ENCODE results near the gene LNPEP.

The LNPEP gene

GRCh38 chr5:96933764-96934707 lies 1.8 kb upstream of the LNPEP start:
- peak; percentile 71 for DNase-seq (ENCODE audit: low read depth)
- TF ChIP-seq, protein P1, sequence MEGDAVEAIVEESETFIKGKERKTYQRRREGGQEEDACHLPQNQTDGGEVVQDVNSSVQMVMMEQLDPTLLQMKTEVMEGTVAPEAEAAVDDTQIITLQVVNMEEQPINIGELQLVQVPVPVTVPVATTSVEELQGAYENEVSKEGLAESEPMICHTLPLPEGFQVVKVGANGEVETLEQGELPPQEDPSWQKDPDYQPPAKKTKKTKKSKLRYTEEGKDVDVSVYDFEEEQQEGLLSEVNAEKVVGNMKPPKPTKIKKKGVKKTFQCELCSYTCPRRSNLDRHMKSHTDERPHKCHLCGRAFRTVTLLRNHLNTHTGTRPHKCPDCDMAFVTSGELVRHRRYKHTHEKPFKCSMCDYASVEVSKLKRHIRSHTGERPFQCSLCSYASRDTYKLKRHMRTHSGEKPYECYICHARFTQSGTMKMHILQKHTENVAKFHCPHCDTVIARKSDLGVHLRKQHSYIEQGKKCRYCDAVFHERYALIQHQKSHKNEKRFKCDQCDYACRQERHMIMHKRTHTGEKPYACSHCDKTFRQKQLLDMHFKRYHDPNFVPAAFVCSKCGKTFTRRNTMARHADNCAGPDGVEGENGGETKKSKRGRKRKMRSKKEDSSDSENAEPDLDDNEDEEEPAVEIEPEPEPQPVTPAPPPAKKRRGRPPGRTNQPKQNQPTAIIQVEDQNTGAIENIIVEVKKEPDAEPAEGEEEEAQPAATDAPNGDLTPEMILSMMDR (IDR thresholded peaks at IDR 0.05; ENCODE audit: insufficient read depth, low read depth, low read length, missing control alignments), result no peak
- peak overlapping the region; percentile 85 for H3K4me3 ChIP-seq (ENCODE audit: low read depth, low read length)

DNA sequence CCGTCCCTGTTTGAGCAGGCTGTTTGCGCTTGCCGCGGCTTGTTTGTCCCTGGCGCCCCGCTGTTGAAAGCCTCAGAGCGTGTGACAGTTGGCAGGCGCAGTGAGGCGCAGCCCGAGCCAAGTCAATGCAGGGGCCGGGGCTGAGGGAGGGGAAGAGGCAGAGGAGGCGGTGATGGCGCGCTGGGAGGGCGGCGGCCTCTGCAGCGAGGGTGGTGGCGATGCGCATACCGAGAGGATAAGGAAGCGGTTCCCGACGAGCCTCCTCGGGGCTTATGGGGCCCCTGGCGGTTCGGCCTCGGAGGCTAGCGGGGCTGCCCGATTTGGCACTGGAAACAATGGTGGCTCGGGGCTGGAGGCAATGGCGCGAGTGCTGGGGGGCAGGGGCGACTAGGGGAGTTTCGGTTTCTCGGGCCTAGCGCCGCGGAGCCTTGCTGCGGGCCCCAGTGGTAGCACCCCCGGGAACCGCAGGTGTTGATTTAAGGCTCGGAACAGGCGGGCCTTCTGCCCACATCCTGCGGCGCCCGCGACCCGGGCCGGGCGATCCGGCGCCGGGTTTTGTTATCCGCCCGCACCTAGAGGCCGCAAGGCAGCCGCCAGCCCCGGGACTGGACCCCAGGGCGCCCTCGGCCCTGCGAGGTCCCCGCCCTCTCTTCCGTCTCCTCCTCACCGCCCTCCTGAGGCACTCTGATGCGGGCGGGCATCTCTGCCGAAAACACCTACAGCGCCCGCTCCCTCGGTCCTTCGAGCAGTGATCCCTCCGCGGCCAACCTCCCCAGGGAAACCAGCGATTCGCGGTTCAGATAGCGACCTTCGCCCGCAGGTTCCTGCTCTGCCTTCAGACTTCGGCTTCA lies 947 bp upstream of the LNPEP start:
- DNase-seq (ENCODE audit: low read depth), result peak; percentile 99
- H3K4me3 ChIP-seq (ENCODE audit: low read depth, low read length), result peak overlapping the region; percentile 85
- TF ChIP-seq, protein P1 (IDR thresholded peaks at IDR 0.05; ENCODE audit: insufficient read depth, low read depth, low read length, missing control alignments), result peak; percentile 5

DNA sequence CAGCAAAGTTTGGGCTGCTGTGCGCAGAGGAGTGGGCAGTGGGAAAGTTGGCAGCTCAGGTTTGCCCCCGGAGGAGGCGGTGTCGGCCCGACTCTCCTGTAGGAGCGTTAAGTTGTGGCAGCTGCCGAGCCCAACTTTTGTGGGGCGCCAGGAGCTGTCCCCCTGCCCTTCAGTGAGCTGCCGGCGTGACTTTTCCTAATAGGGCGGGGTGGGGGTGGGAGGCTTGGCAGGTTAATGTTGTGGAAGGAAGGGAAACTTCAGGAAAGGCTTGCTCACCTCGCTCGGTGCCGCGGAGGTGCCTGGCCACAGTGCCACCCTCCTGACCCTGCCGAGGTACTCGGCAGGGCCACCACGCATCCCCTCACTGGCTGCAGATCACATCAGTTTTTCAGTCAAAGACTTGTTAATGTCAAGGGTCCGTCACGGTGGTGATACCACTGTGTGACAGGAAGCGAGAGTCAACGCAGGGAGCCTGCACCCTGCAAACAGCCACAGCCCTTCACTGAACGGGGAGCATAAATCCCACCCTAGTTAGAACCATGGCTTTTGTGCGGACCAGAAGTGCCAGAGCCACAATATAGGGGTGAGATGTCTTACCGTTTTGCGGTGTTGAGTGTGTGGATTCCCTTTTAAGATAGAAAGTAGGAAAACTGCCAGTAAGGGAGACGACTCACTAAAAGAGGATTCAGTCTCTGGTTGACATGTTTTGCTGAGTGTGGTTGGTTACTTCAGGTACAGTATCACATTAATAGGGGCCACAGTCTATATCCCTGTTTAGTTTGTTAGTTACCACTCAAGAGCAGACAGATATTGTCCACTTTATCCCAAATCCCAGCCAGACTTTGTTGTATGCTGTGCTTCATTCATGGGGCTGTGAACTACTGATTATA lies 796 bp downstream of the LNPEP start:
- peak; percentile 84 for DNase-seq (ENCODE audit: low read depth)
- TF ChIP-seq, protein P1 (IDR thresholded peaks at IDR 0.05; ENCODE audit: insufficient read depth, low read depth, low read length, missing control alignments), result peak; percentile 2
- H3K4me3 ChIP-seq (ENCODE audit: low read depth, low read length), result peak overlapping the region; percentile 85

- H3K4me3 ChIP-seq (ENCODE audit: low read depth, low read length), result no peak overlapping the region
- DNase-seq (ENCODE audit: low read depth), result no peak
- TF ChIP-seq, protein P1 (IDR thresholded peaks at IDR 0.05; ENCODE audit: insufficient read depth, low read depth, low read length, missing control alignments), result no peak
These were observed 4.7 kb downstream of the LNPEP start for GRCh38 chr5:96940586-96940985.

DNA sequence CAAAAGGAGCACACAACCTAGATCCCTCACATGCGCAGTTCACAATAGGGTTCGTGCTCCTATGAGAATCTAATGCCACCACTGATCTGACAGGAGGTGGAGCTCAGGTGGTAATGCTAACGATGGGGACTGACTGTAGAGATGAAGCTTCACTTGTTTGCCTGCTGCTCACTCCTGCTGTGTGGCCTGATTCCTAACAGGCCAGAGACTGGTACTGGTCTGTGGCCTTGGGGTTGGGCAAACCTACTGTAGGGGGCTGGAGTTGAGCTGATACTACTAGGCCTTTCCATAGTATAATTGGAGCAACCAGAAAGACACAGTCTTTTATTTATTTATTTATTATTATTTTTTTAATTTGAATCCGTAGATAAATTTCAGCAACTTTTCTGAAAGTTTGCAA lies 5.3 kb downstream of the LNPEP start:
- H3K4me3 ChIP-seq (ENCODE audit: low read depth, low read length), result no peak overlapping the region
- TF ChIP-seq, protein P1 (IDR thresholded peaks at IDR 0.05; ENCODE audit: insufficient read depth, low read depth, low read length, missing control alignments), result no peak
- DNase-seq (ENCODE audit: low read depth), result no peak

DNA sequence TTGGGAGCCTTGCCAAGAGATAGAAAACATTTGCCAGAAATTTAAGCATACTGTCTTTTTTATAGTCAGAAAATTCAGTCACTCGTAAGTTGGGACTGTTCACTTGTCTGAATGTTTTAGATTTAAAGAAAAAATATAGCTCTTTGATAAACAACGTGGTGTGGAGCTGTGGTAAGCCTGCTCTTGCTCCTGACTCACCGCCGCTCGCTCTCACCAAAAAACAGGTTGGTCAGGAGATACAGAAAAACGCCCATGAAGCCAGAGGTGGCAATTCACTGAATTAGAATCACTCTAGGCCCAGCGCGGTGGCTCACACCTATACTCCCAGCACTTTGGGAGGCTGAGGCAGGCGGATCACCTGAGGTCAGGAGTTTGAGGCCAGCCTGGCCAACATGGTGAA lies 6.2 kb downstream of the LNPEP start:
- no peak overlapping the region for H3K4me3 ChIP-seq (ENCODE audit: low read depth, low read length)
- no peak for DNase-seq (ENCODE audit: low read depth)
- TF ChIP-seq, protein P1 (IDR thresholded peaks at IDR 0.05; ENCODE audit: insufficient read depth, low read depth, low read length, missing control alignments), result no peak

All from GM12865 (cell line).